HPDE6-E6E7 (cell line): ENCODE results near the gene KRT36.

Source experiments
- DNase-seq: peaks from one replicate; pipeline ENCODE4 v3.0.0; 2011; ENCODE audit warnings: missing footprints; ENCODE audit errors: extremely low spot score

The KRT36 gene

DNA sequence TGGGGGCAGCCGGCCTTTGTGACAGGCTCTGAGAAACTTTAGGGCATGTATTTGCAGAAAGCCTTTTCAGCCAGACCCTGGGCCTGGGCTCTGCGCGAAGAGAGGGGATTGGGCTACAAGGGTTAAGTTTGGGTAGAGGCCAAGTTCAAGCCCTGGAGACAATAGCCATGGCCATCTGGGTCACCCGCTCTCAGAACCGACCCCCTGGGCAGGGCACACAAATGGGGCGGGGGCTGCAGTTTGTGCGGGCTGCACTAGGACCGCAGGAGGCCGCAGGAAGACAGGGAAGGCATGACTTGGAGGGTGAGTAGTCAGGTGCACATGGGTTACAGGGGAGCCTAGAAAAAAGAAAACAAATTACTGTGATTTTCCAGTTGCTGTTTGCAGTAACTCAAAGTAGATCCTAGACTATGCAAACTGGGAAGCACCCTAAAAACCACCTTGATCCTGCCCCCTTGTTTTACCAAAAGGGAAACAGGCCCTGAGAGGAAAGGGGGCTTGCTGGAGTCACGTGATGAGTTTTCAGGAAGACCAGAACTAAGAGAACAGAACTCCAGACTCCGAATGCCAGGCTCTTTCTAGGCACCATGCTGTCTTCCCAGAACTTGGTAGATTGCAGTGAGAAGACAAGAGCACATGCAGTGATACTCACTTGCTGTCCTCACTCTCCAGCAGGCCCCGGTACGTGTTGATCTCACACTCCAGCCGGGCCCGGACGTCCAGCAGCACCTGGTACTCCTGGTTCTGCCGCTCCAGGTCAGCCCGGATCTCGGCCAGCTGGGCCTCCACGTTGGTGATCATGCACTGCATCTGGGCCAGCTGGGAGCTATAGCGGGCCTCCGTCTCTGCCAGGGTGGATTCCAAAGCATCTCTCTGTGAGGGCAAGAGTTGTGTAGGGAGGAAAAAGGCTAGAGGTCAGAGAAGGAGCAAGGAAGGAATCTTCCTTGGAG lies 12.6 kb downstream of the KRT36 start:
- DNase-seq: no peak

DNA sequence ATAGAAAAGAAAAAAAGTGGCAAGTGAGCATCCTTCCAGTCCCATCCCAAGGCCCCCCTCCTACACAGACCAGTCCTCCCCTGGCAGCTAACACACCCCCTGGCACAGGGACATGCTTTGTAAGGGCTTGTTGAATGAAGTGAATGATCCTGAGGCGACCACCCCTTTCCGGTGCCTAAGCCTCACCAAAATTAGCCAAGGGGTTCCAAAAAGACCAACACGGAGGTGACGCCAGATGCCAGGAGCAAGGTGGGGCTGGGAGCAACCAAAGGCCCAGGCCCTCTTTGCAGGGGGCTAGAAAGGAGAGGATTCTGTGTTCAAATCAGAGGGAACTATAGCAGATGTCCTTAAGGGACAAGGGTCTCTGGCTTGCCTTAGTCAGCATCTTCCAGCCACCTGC lies 14.3 kb downstream of the KRT36 start:
- no peak for DNase-seq

GRCh38 chr17:41474863-41475262 lies 14.8 kb downstream of the KRT36 start:
- no peak for DNase-seq

DNA sequence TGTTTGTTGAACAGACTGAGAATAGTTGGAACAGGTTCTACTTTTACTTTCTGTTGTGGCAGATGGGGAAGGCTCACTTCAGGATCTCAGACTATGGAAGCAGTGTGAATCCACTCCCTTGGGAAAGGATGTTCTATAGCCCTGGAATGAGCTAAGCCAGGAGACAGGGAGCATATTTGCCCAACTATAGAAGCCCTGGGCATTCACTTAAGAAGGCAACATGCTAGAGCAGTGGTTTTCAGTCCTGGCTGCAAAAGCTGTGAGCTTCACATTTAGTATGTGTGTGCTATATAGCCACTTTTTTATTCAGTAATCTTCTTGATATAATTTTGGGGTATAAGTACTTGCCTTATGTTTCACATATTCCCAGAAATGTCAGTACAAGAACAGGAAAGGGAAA lies 21.4 kb downstream of the KRT36 start:
- DNase-seq: no peak

DNA sequence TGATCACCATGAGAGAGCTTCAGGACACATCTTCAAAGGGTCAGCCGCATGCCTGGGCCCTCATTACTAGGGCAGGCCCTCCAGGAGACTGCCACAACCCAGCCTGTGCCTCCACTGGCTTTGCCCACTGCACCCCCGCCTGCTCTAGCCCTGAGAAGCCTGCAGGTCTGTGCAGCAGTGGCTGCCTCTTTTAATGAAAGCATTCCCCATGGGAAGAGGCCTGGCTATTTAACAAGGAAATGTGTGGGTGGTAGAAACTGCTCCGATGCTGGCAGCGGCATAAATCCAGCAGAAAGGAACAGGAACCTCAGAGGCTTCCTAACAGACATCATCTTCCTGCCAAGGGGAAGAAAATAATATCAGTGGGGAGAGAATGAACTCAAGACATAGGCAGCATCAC lies 22.1 kb downstream of the KRT36 start:
- DNase-seq: no peak

- no peak for DNase-seq
These were observed 22.7 kb downstream of the KRT36 start, which contains the start of gene KRT32 for GRCh38 chr17:41466988-41467387. TSS of gene KRT32 (minus strand) at chr17:41467386. CDS start at chr17:41467325, 61 bp downstream.

- DNase-seq: peak; percentile 98
These were observed 25.0 kb downstream of the KRT36 start for GRCh38 chr17:41464682-41465081.

GRCh38 chr17:41464173-41464572 lies 25.5 kb downstream of the KRT36 start:
- DNase-seq: no peak

DNA sequence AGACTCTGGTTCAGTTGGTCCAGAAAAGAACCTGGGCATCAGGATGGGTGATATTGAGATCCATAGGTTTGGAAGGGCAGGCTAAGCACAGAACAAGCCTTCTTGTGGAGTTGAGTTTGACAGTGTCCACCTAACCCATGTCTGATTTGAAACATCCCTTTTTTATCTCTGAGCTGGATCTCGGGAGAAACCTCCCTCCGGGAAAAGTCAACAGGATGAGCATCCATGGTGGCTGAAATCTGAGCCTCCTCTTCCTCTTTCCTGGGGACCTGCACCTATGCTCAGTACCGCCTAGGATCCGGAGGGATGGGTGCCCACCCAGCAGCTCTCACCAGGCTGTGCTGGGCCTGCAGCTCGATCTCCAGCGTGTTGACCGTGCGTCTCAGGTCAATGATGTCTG lies 26.0 kb downstream of the KRT36 start:
- DNase-seq: no peak

- no peak for DNase-seq
These were observed 27.0 kb downstream of the KRT36 start for GRCh38 chr17:41462705-41463104.

DNA sequence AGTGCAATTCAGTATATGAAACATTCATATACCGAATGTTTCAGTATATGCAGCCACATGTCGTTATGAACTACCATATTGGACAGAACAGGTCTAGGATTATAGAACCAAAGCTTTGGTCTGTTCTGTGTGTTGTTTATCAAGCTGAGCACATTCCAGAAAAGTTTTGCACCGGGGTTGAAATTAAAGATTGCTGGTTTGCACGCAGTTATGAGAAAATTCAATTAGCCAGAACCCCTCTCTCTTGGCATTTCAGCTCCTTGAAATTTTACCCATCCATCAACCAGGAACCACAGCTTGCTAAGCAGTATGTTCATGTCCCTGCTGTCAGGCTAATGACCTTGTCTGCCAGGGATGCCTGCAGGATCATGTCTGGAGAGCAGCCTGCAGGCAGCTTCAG lies 32.0 kb downstream of the KRT36 start:
- no peak for DNase-seq

DNA sequence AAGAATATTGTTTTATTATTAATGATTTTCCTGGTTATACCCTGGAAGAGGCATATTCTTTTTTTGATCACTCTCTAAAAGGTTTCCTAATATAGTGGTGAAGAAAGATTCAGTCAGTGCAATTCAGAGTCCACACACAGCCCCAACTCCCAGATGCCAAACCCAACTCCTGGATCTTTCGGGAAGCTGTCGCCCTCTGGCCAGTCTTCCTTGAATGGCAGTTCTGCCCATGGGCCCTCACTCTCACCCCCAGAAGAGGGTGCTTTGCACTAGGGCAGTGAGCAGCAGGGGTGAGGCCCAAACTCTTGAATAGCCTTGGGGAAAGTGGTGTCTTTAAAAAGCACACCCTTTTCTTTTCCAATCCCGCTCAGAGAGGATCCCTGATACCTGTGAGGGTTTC lies 33.5 kb downstream of the KRT36 start:
- no peak for DNase-seq

- DNase-seq: no peak
These were observed 34.5 kb downstream of the KRT36 start for GRCh38 chr17:41455236-41455635.

DNA sequence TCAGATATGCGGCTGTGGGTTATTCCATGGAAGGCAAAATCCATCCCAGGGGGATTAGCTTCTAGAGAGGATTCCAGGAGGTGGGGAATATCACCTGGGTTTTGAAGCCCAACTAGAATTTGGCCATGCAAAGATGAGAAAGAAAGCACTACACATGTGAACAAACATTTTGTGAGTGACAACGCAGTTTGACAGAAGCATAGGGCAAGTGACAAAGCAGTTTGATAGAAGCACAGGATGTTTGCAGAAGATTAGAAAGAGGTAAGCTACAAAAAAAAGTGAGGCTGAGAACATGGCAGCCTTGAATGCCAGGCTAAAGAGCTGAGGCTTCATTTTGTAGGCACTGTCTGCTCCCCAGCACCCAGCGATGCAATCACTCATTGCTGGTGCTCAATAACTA lies 36.6 kb downstream of the KRT36 start:
- DNase-seq: no peak

DNA sequence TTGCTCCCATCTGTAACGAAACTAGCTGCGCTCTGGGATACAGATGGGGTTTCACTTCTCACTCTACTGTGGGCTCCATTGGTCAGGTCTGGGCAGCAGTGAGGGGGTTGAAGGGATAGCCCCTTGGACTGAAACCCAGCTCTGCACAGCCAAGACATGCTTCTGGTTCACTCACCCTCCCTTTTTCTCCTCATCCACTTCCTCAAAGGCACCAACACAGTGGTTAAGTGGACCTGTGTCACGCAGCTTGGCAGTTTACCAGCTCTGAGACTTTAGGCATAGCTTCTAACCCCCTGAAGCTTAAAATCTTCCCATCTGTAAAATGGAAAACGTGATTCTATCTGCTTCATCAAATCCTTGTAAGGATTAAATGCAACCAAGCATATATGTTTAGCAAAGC lies 37.4 kb downstream of the KRT36 start:
- DNase-seq: no peak

DNA sequence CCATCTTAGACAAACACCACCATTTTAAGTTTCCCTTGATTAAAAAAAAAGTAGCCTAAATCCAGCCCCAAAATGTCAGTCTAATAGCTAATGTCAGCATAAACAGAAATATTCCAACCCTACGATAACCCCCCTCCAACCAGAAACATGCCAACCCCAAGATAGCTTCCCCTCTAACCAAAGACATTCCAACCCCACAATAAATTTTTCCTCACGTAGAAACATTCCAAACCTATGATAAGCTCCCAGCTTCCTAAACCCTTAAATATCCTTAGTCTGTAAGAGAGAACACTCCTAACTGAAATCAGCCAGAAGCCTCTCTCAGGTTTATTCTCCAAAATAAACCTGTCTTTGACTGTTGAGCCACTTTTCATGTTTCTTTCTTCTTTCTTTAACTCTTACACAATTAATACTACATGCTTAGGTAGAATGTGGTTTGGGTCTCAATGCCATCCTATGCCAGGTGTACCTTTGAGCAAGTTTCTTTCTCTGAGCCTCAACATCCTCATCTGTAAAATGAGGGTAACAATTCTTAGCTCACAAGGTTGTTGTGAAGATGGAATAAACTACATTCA lies 38.5 kb downstream of the KRT36 start:
- DNase-seq: no peak

GRCh38 chr17:41449008-41449407 lies 40.7 kb downstream of the KRT36 start:
- no peak for DNase-seq

DNA sequence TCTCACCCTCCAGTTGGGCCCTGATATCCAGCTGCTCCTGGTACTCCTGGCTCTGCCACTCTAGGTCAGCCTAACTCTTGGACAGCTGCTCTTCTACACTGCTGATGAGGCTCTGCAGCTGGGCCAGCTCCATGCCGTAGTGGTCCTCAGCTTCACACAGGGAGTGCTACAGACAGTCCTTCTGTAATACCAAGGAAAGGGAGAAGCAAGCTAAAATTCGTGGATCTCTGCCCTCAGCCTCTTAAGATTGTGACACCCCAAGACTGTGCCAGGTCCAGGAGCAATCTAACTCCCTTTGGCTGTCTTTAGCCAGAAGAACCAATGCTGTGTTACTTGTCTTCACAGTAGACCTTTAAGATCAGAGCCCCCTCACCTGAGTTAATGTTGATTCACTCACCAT lies 41.2 kb downstream of the KRT36 start:
- no peak for DNase-seq

- no peak for DNase-seq
These were observed 42.9 kb downstream of the KRT36 start for GRCh38 chr17:41446806-41447205.

DNA sequence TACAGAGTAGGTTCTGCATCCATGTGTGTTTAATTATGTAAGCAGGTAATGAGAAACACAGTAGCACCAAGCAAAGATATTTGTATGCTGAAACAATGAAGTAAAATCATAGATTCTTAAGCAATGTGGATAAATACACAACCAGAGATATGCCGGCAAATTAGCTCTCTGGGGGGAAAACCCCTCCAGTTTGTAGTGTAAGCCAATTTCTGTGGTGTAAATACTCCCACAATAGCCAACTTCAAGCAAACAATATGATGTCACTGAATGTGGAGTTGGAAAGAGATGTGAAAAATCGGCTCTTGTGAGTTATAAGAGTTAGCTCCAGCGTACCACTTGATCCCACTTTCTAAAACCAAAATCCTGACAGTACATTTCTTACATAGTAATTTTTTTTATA lies 45.1 kb downstream of the KRT36 start:
- no peak for DNase-seq

GRCh38 chr17:41444186-41444585 lies 45.5 kb downstream of the KRT36 start:
- no peak for DNase-seq

GRCh38 chr17:41442739-41443138 lies 47.0 kb downstream of the KRT36 start:
- DNase-seq: no peak

DNA sequence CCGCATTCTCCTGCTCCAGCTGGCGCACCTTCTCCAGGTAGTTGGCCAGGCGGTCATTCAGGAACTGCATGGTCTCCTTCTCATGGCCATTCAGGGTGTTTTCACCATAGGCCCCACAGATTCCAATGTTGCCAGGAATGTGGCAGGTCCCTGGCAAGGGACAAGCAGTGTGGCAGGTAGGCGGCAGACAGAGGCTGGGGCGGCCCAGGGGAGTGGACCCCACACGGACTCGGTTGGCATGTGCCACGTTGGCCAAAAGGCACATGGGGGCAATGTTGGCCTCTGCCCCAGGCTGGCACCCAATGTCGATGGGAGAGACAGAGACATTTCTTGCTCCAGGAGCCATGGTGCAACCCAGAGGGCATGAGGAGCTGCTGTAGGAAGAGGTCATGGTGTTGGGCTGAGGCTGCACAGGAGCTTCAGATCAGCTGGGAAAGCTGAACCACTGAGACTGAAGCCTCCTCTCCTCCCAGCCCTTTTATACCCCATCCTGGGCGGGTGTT lies 49.1 kb downstream of the KRT36 start, which contains the start of gene KRT38:
KRT38 (minus strand) TSS at position 453 of the 503 bp plus-strand sequence; CDS start at position 391, 62 bp downstream.
- DNase-seq: no peak
